ENCODE results near the gene TNS2.

TNS2 gene

GRCh38 chr12:53100466-53101151, 50.7 kb downstream of the TNS2 start:
- Histone ChIP-seq H3K9ac (ENCODE audit: low read length) (no peak overlapping the region), H3K4me3 (ENCODE audit: insufficient read depth, low read length, poor library complexity, severe bottlenecking) (no peak overlapping the region), H3K9me2 (replicated peaks; ENCODE audit: insufficient read depth, low read length) (no peaks in the 10 kb centered on the region), H3K36me3 (ENCODE audit: low read length) (no peaks in the 10 kb centered on the region), H2AFZ (ENCODE audit: low read depth, low read length, severe bottlenecking) (no peak overlapping the region), H3K79me2 (ENCODE audit: insufficient read depth, low read length) (no peaks in the 10 kb centered on the region), H3F3A (ENCODE audit: insufficient read depth) (peaks cover 22% of the 10 kb centered on the region), H3K9me3 (ENCODE audit: insufficient read depth, low read length) (no peaks in the 10 kb centered on the region), H3K4me2 (ENCODE audit: low read depth, low read length, poor library complexity, severe bottlenecking) (no peak overlapping the region), H3K27me3 (ENCODE audit: low read length) (no peaks in the 10 kb centered on the region), H3K27ac (ENCODE audit: low read depth, low read length) (no peak overlapping the region), H4K20me1 (ENCODE audit: low read depth, low read length) (no peaks in the 10 kb centered on the region)
- no peak for TF ChIP-seq CTCF (IDR thresholded peaks at IDR 0.05; ENCODE audit: insufficient read depth, low read length, poor library complexity, severe bottlenecking)

GRCh38 chr12:53101266-53101665, 51.4 kb downstream of the TNS2 start:
- Histone ChIP-seq H3K9me2 (replicated peaks; ENCODE audit: insufficient read depth, low read length) (no peaks in the 10 kb centered on the region), H3K27me3 (ENCODE audit: low read length) (no peaks in the 10 kb centered on the region), H3K79me2 (ENCODE audit: insufficient read depth, low read length) (no peaks in the 10 kb centered on the region), H3K36me3 (ENCODE audit: low read length) (no peaks in the 10 kb centered on the region), H3F3A (ENCODE audit: insufficient read depth) (peaks cover 22% of the 10 kb centered on the region), H3K9ac (ENCODE audit: low read length) (no peak overlapping the region), H3K4me2 (ENCODE audit: low read depth, low read length, poor library complexity, severe bottlenecking) (no peak overlapping the region), H2AFZ (ENCODE audit: low read depth, low read length, severe bottlenecking) (no peak overlapping the region), H3K27ac (ENCODE audit: low read depth, low read length) (0 out of 2 replicates have a peak overlapping the region, but pooled peaks have one; percentile 1), H3K9me3 (ENCODE audit: insufficient read depth, low read length) (no peaks in the 10 kb centered on the region), H4K20me1 (ENCODE audit: low read depth, low read length) (no peaks in the 10 kb centered on the region), H3K4me3 (ENCODE audit: insufficient read depth, low read length, poor library complexity, severe bottlenecking) (no peak overlapping the region)
- TF ChIP-seq EZH2phosphoT487 (conservative IDR thresholded peaks at IDR 0.05; ENCODE audit: low read length) (no peak), CTCF (IDR thresholded peaks at IDR 0.05; ENCODE audit: insufficient read depth, low read length, poor library complexity, severe bottlenecking) (no peak)

- Histone ChIP-seq H3K27me3 (ENCODE audit: low read length) (no peaks in the 10 kb centered on the region), H3K79me2 (ENCODE audit: insufficient read depth, low read length) (no peaks in the 10 kb centered on the region), H3K9me2 (replicated peaks; ENCODE audit: insufficient read depth, low read length) (no peaks in the 10 kb centered on the region), H3F3A (ENCODE audit: insufficient read depth) (peaks cover 22% of the 10 kb centered on the region), H4K20me1 (ENCODE audit: low read depth, low read length) (no peaks in the 10 kb centered on the region), H2AFZ (ENCODE audit: low read depth, low read length, severe bottlenecking) (peak overlapping the region; percentile 29), H3K9me3 (ENCODE audit: insufficient read depth, low read length) (no peaks in the 10 kb centered on the region), H3K27ac (ENCODE audit: low read depth, low read length) (peak overlapping the region; percentile 87), H3K4me3 (ENCODE audit: insufficient read depth, low read length, poor library complexity, severe bottlenecking) (no peak overlapping the region), H3K36me3 (ENCODE audit: low read length) (no peaks in the 10 kb centered on the region), H3K4me2 (ENCODE audit: low read depth, low read length, poor library complexity, severe bottlenecking) (peak overlapping the region; percentile 49), H3K9ac (ENCODE audit: low read length) (peak overlapping the region; percentile 50)
- TF ChIP-seq CTCF (IDR thresholded peaks at IDR 0.05; ENCODE audit: insufficient read depth, low read length, poor library complexity, severe bottlenecking): no peak
- TF ChIP-seq EZH2phosphoT487 (conservative IDR thresholded peaks at IDR 0.05; ENCODE audit: low read length): no peak
These were observed 52.3 kb downstream of the TNS2 start for GRCh38 chr12:53101931-53102781.

Measured in SU-DHL-6 (cell line).